ENCODE measurements around the gene PSMG2.

The PSMG2 gene

GRCh38 chr18:12741351-12741750 is 38.5 kb downstream of the PSMG2 start:
- Histone ChIP-seq H3K9ac (ENCODE audit: low read length) (no peak overlapping the region), H3K4me1 (ENCODE audit: control insufficient read depth, insufficient read depth, low read length) (no peaks in the 10 kb centered on the region), H3K4me3 (ENCODE audit: low read length) (no peak overlapping the region), H3K27me3 (ENCODE audit: control insufficient read depth, insufficient read depth, low read length) (no peaks in the 10 kb centered on the region), H3K27ac (ENCODE audit: low read depth, low read length) (no peak overlapping the region), H3K36me3 (ENCODE audit: control insufficient read depth, insufficient read depth, low read length) (no peaks in the 10 kb centered on the region)

GRCh38 chr18:12742453-12742852 is 39.6 kb downstream of the PSMG2 start:
- H3K9ac ChIP-seq (ENCODE audit: low read length): no peak overlapping the region
- no peaks in the 10 kb centered on the region for H3K36me3 ChIP-seq (ENCODE audit: control insufficient read depth, insufficient read depth, low read length)
- no peak overlapping the region for H3K4me3 ChIP-seq (ENCODE audit: low read length)
- H3K27me3 ChIP-seq (ENCODE audit: control insufficient read depth, insufficient read depth, low read length): no peaks in the 10 kb centered on the region
- no peaks in the 10 kb centered on the region for H3K4me1 ChIP-seq (ENCODE audit: control insufficient read depth, insufficient read depth, low read length)
- no peak overlapping the region for H3K27ac ChIP-seq (ENCODE audit: low read depth, low read length)

DNA sequence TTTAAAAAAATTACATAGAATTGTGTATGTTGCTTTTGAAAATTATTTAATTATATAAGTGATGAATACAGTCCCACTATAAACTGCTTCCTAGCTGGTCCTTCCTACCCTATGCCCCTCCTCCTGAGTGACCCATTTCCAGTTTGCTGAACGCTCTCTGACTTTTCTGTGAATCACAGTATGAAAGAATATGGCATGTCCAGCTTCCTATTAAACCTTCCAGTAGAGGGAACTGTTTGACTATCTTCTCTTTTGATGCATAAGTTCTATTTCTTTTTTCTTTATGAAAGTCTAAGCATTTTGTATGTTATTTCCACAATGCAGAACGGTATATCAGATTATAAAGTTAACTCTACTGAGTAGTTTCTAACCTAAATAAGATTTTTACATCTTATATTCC is 41.3 kb downstream of the PSMG2 start:
- H3K9ac ChIP-seq (ENCODE audit: low read length): no peak overlapping the region
- no peak overlapping the region for H3K27ac ChIP-seq (ENCODE audit: low read depth, low read length)
- H3K4me3 ChIP-seq (ENCODE audit: low read length): no peak overlapping the region
- H3K4me1 ChIP-seq (ENCODE audit: control insufficient read depth, insufficient read depth, low read length): no peaks in the 10 kb centered on the region
- no peaks in the 10 kb centered on the region for H3K36me3 ChIP-seq (ENCODE audit: control insufficient read depth, insufficient read depth, low read length)
- no peaks in the 10 kb centered on the region for H3K27me3 ChIP-seq (ENCODE audit: control insufficient read depth, insufficient read depth, low read length)

- Histone ChIP-seq H3K9ac (ENCODE audit: low read length) (no peak overlapping the region), H3K36me3 (ENCODE audit: control insufficient read depth, insufficient read depth, low read length) (no peaks in the 10 kb centered on the region), H3K4me3 (ENCODE audit: low read length) (no peak overlapping the region), H3K27ac (ENCODE audit: low read depth, low read length) (no peak overlapping the region), H3K27me3 (ENCODE audit: control insufficient read depth, insufficient read depth, low read length) (no peaks in the 10 kb centered on the region), H3K4me1 (ENCODE audit: control insufficient read depth, insufficient read depth, low read length) (no peaks in the 10 kb centered on the region)
Observed at GRCh38 chr18:12745095-12745795, 42.4 kb downstream of the PSMG2 start.

DNA sequence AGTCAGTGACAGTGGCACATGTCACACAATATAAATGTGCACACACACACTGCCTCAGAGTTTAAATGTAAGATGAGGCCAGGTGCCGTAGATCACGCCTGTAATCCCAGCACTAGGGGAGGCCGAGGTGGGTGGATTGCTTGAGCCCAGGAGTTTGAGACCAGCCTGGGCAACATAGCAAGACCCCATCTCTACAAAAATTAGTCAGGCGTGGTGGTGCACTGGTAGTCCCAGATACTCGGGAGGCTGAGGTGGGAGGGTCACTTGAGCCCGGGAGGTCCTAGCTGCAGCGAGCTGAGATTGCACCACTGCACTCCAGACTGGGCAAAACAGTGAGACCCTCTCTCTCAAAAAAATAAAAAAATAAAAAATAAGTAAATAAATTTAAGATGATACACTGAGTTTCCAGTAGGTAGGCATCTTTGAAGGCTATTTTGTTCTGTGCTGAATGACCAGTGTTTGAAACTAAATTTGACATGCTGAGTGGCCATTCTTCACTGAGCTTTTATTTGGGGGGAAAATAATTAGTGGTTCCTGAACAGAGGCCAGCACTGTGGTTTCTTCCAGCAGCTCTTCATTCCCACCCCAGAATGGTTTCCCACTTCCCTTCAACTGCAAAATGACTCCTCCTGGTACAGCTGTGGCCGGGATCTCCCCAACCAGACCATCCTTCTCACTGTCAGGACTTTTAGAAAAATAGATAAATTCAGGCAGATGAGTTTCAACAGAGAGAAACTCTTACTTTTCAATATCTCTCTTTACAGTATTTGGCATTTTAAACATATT is 44.9 kb downstream of the PSMG2 start:
- no peaks in the 10 kb centered on the region for H3K36me3 ChIP-seq (ENCODE audit: control insufficient read depth, insufficient read depth, low read length)
- H3K4me1 ChIP-seq (ENCODE audit: control insufficient read depth, insufficient read depth, low read length): no peaks in the 10 kb centered on the region
- H3K27me3 ChIP-seq (ENCODE audit: control insufficient read depth, insufficient read depth, low read length): no peaks in the 10 kb centered on the region
- no peak overlapping the region for H3K9ac ChIP-seq (ENCODE audit: low read length)
- no peak overlapping the region for H3K4me3 ChIP-seq (ENCODE audit: low read length)
- H3K27ac ChIP-seq (ENCODE audit: low read depth, low read length): no peak overlapping the region

DNA sequence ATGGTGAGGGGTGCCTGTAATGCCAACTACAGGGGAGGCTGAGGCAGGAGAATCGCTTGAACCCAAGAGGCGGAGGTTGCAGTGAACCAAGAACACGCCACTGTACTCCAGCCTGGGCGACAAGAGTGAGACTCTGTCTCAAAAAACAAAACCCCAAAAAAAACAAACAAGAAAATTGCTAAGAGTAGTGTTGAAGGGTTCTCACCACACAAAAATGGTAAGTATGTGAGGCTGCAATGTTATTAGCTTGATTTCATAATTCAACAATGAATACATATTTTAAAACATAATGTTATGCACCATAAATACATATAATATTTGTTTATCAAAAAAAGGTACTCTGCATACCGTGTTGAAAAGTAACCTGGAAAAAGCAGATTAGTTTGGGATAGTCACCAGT is 45.8 kb downstream of the PSMG2 start:
- Histone ChIP-seq H3K4me1 (ENCODE audit: control insufficient read depth, insufficient read depth, low read length) (no peaks in the 10 kb centered on the region), H3K36me3 (ENCODE audit: control insufficient read depth, insufficient read depth, low read length) (no peaks in the 10 kb centered on the region), H3K27me3 (ENCODE audit: control insufficient read depth, insufficient read depth, low read length) (no peaks in the 10 kb centered on the region), H3K9ac (ENCODE audit: low read length) (no peak overlapping the region), H3K4me3 (ENCODE audit: low read length) (no peak overlapping the region), H3K27ac (ENCODE audit: low read depth, low read length) (no peak overlapping the region)

- Histone ChIP-seq H3K27ac (ENCODE audit: low read depth, low read length) (no peak overlapping the region), H3K36me3 (ENCODE audit: control insufficient read depth, insufficient read depth, low read length) (no peaks in the 10 kb centered on the region), H3K4me1 (ENCODE audit: control insufficient read depth, insufficient read depth, low read length) (no peaks in the 10 kb centered on the region), H3K9ac (ENCODE audit: low read length) (no peak overlapping the region), H3K27me3 (ENCODE audit: control insufficient read depth, insufficient read depth, low read length) (no peaks in the 10 kb centered on the region), H3K4me3 (ENCODE audit: low read length) (no peak overlapping the region)
Observed at GRCh38 chr18:12749121-12749520, 46.3 kb downstream of the PSMG2 start.

DNA sequence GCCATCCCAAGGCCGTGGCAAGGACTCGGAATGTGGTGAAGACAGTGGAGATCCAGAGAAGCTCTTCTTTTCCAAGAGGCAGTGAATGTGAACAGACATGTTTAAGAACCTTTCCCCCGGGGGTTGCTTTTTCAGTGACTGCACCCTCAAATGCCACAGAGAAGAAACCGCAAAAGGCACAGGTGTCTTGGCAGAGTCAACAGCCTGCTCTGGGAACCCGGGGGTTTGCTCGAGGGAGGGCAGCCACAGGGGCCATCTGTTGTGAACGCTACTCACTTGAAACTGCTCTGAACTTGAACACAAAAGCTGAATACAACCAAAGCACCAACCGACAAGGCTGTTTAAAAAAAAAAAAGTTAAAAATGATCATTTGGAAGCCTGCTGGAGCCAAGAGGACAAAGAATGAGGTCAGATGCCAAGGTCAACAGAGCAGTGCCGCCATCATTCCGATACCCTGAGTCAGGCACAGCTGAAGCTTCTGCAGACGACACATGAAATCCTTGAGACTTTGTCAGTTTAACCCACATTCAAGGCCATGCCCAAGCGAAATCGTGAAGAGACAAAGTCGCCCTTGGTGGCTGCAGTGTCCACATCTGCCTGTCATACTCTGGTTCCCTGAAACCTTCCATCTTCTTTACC is 47.4 kb downstream of the PSMG2 start:
- no peaks in the 10 kb centered on the region for H3K36me3 ChIP-seq (ENCODE audit: control insufficient read depth, insufficient read depth, low read length)
- no peak overlapping the region for H3K27ac ChIP-seq (ENCODE audit: low read depth, low read length)
- H3K27me3 ChIP-seq (ENCODE audit: control insufficient read depth, insufficient read depth, low read length): no peaks in the 10 kb centered on the region
- no peaks in the 10 kb centered on the region for H3K4me1 ChIP-seq (ENCODE audit: control insufficient read depth, insufficient read depth, low read length)
- no peak overlapping the region for H3K9ac ChIP-seq (ENCODE audit: low read length)
- no peak overlapping the region for H3K4me3 ChIP-seq (ENCODE audit: low read length)

- H3K27ac ChIP-seq (ENCODE audit: low read depth, low read length): no peak overlapping the region
- no peak overlapping the region for H3K4me3 ChIP-seq (ENCODE audit: low read length)
- H3K27me3 ChIP-seq (ENCODE audit: control insufficient read depth, insufficient read depth, low read length): no peaks in the 10 kb centered on the region
- H3K9ac ChIP-seq (ENCODE audit: low read length): no peak overlapping the region
- H3K36me3 ChIP-seq (ENCODE audit: control insufficient read depth, insufficient read depth, low read length): no peaks in the 10 kb centered on the region
- no peaks in the 10 kb centered on the region for H3K4me1 ChIP-seq (ENCODE audit: control insufficient read depth, insufficient read depth, low read length)
Observed at GRCh38 chr18:12750715-12751502, 48.1 kb downstream of the PSMG2 start.

DNA sequence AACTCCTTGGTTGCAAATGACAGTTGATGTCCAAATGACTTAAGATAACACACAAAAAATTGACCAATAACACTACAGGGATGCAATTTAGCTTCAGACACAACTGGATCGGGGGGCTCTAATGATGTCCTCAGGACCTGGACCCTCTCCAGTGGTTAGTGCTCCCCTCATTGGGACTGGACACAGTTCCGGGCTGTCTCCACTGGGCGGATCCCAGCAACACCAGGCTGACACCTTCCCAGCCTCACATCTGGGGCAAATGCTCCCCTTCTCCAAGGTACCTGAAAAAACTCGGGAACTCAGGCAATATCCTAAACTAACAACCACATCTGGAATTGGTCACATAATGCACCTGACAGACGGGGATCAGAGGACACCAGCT is 48.7 kb downstream of the PSMG2 start:
- no peaks in the 10 kb centered on the region for H3K36me3 ChIP-seq (ENCODE audit: control insufficient read depth, insufficient read depth, low read length)

GRCh38 chr18:12751891-12752290 is 49.0 kb downstream of the PSMG2 start:
- Histone ChIP-seq H3K4me3 (ENCODE audit: low read length) (no peak overlapping the region), H3K4me1 (ENCODE audit: control insufficient read depth, insufficient read depth, low read length) (no peaks in the 10 kb centered on the region), H3K27me3 (ENCODE audit: control insufficient read depth, insufficient read depth, low read length) (no peaks in the 10 kb centered on the region), H3K36me3 (ENCODE audit: control insufficient read depth, insufficient read depth, low read length) (no peaks in the 10 kb centered on the region), H3K9ac (ENCODE audit: low read length) (no peak overlapping the region), H3K27ac (ENCODE audit: low read depth, low read length) (no peak overlapping the region)

More for the DNA sequence above, 48.7 kb downstream of the PSMG2 start:
- Histone ChIP-seq H3K9ac (ENCODE audit: low read length) (no peak overlapping the region), H3K27ac (ENCODE audit: low read depth, low read length) (no peak overlapping the region), H3K4me1 (ENCODE audit: control insufficient read depth, insufficient read depth, low read length) (no peaks in the 10 kb centered on the region), H3K4me3 (ENCODE audit: low read length) (no peak overlapping the region), H3K27me3 (ENCODE audit: control insufficient read depth, insufficient read depth, low read length) (no peaks in the 10 kb centered on the region)

GRCh38 chr18:12754511-12754910 is 51.7 kb downstream of the PSMG2 start:
- Histone ChIP-seq H3K27ac (ENCODE audit: low read depth, low read length) (no peak overlapping the region), H3K4me1 (ENCODE audit: control insufficient read depth, insufficient read depth, low read length) (no peaks in the 10 kb centered on the region), H3K36me3 (ENCODE audit: control insufficient read depth, insufficient read depth, low read length) (no peaks in the 10 kb centered on the region), H3K4me3 (ENCODE audit: low read length) (no peak overlapping the region), H3K27me3 (ENCODE audit: control insufficient read depth, insufficient read depth, low read length) (no peaks in the 10 kb centered on the region), H3K9ac (ENCODE audit: low read length) (no peak overlapping the region)
